ENCODE measurements around the gene SLFN14. TPM values are rescaled to one million over a fixed set of nuclear protein-coding genes. Genes with fewer than 3 reads are reported as not detected.
"Not testable (repeated sequence)": the region's sequence is repeated elsewhere in the genome, so short reads cannot be mapped to it uniquely, and the experiment has no call there.

The SLFN14 gene
- polyA plus RNA-seq, 2 of the 4 experiments (the other 2 are of a cell fraction), result not detected

GRCh38 chr17:35568561-35568960 is 7.9 kb upstream of the SLFN14 start:
- peaks cover 18% of the 10 kb centered on the region for H3K4me1 ChIP-seq
- POLR2A ChIA-PET, result interaction anchor here (0.5 to 2.8 kb wide), 11 partner anchors 8 to 425 kb away, joined by 3 to 31 read pairs (median 4); partner anchors contain the start of genes AP2B1 and PEX12
- TF ChIP-seq CEBPB (IDR thresholded peaks at IDR 0.05), result 0 out of 4 replicates have a peak, but pooled peaks of 1 of the 2 experiments have one; percentile 29
- no peak for TF ChIP-seq FOSL2 (IDR thresholded peaks at IDR 0.05)
- no peak for TF ChIP-seq FOSL2 (CRISPR knock-in tag; IDR thresholded peaks at IDR 0.05)
- 0 out of 2 replicates have a peak, but pooled peaks have one; percentile 39 for TF ChIP-seq MAX (IDR thresholded peaks at IDR 0.05)
- 0 out of 2 replicates have a peak, but pooled peaks have one; percentile 48 for TF ChIP-seq HOXA7 (CRISPR knock-in tag; IDR thresholded peaks at IDR 0.05)
- no peak for TF ChIP-seq TFCP2L1 (CRISPR knock-in tag; IDR thresholded peaks at IDR 0.05)
- CTCF ChIA-PET, result interaction anchor here (1.0 to 4.0 kb wide), 4 partner anchors 10 to 179 kb away, joined by 3 to 14 read pairs (median 8); partner anchors contain the start of gene PEX12
- H3K4me2 ChIP-seq, result peak overlapping the region; percentile 72
- H3K27ac ChIP-seq, result peak overlapping the region; percentile 74 to 81
- no peaks in the 10 kb centered on the region for H3K9me3 ChIP-seq
- peak overlapping the region; percentile 71 for H3K4me3 ChIP-seq
- ATAC-seq (peak; percentile 78 to 85), FAIRE-seq (peak; percentile 36), DNase-seq (ENCODE audit: low read depth in 1 of 2, low spot score in 1 of 2) (peak; percentile 54 to 60)
- 14% methylated on average over 15 of the region's 15 CpGs for WGBS (ENCODE audit: missing lambda C conversion rate)

- no peak for TF ChIP-seq KDM5A (IDR thresholded peaks at IDR 0.05)
- no peak for FAIRE-seq
- H3K4me2 ChIP-seq, result peak overlapping the region; percentile 73
- peak overlapping the region; percentile 71 for H3K4me3 ChIP-seq
- no peak for DNase-seq (ENCODE audit: low read depth in 1 of 2, low spot score in 1 of 2)
- H3K9me3 ChIP-seq, result no peaks in the 10 kb centered on the region
- peaks cover 18% of the 10 kb centered on the region for H3K4me1 ChIP-seq
- ChIA-PET CTCF (interaction anchor here (1.0 to 4.0 kb wide), 2 partner anchors 28 to 181 kb away, joined by 4 to 14 read pairs; no protein-coding TSS in a partner anchor), POLR2A (interaction anchor here (1.0 to 2.8 kb wide), 4 partner anchors 12 to 36 kb away, joined by 3 to 31 read pairs (median 5); partner anchors contain the start of genes AP2B1 and PEX12)
- ATAC-seq, result no peak
- 87% methylated on average over 11 of the region's 11 CpGs for WGBS (ENCODE audit: missing lambda C conversion rate)
- H3K27ac ChIP-seq, result peak overlapping the region; percentile 78 to 81; a peak in 5 of 6 replicates
Observed at GRCh38 chr17:35566968-35567367, 6.3 kb upstream of the SLFN14 start.

DNA sequence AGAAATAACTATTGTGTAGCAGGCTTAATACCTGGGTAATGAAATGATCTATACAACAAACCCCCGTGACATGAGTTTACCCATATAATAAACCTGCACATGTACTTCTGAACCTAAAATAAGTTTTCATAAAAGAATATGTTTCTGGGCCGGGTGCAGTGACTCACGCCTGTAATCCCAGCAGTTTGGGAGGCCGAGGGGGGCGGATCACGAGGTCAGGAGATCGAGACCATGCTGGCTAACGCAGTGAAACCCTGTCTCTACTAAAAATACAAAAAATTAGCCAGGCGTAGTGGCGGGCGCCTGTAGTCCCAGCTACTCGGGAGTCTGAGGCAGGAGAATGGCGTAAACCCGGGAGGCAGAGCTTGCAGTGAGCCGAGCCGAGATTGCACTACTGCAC is 2.6 kb upstream of the SLFN14 start:
- POLR2A ChIA-PET; H3K4me1 ChIP-seq; H3K4me2 ChIP-seq; H3K27ac ChIP-seq; H3K9me3 ChIP-seq; FAIRE-seq; H3K4me3 ChIP-seq; ATAC-seq; DNase-seq (ENCODE audit: low read depth in 1 of 2, low spot score in 1 of 2): not testable (repeated sequence)
- CTCF ChIA-PET, result interaction anchor here (0.7 to 1.6 kb wide), 4 partner anchors 10 to 430 kb away, joined by 3 to 5 read pairs (median 4); no protein-coding TSS in a partner anchor
- 74% methylated on average over 16 of the region's 16 CpGs for WGBS (ENCODE audit: missing lambda C conversion rate)

DNA sequence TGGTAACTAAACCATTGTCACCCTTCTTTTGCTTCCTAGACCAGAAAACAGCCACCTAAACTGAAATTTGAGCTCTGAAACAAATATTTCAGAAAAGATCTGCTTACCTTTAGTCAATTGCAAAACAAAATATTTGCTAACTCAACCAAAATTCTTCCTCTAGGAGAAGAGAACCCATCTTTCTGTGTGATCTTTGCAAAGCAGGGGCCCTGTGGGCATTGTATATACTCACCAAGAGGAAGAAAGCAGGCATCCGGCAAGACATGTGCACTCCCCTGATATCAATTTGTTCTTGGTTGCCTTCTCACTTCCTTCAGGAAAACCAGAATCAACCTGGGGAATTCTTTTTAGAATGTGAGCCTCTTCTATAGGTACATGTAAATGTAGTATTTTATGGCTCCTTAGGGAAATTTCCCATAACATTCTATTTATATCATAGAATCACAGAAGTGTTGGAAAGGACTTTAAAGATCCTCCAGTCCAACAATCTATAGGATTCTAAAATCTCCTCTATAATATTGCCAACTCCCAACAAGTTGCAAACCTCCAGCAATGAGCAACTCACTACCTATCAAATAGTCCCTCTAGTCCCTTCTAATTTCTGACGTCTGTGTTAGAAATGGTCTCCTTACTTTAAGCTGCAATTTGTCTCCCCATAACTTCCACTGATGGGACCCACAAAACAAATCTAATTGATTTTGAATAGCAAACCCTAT is 966 bp downstream of the SLFN14 start:
- ChIA-PET CTCF (interaction anchor here (0.6 to 2.7 kb wide), 2 partner anchors 21 to 568 kb away, joined by 3 to 11 read pairs; partner anchors contain the start of gene SLFN12L), POLR2A (no interaction called here)
- no peaks in the 10 kb centered on the region for H3K4me1 ChIP-seq
- no peak for FAIRE-seq
- H3K9me3 ChIP-seq, result no peaks in the 10 kb centered on the region
- TF ChIP-seq MAFK (IDR thresholded peaks at IDR 0.05; ENCODE audit: partially characterized antibody) (peak; percentile 16), CBX8 (IDR thresholded peaks at IDR 0.05) (no peak)
- ATAC-seq, result no peak
- no peak overlapping the region for H3K4me3 ChIP-seq
- H3K27ac ChIP-seq, result no peak overlapping the region
- 74% methylated on average over 2 of the region's 2 CpGs for WGBS (ENCODE audit: missing lambda C conversion rate)
- no peak overlapping the region for H3K4me2 ChIP-seq
- no peak for DNase-seq (ENCODE audit: low read depth in 1 of 2, low spot score in 1 of 2)

DNA sequence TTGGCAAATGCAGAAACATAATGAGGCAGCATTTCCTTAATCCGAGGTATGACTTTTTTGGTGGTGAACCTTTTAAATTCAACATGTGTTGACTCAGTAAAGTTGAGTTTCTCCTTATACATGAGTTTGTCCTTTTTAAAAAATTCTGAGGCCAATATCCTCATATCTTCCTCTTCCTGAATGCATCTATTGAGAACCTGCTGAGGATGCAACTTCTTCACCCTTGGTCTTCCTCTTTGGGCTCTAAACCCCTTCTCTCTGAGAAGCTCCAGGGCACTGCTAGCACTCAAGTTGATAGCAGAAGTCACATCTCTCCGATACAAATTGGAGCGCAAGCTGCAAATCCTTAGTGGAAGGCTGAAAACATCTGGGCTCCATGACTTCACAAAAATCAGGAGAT is 3.3 kb downstream of the SLFN14 start:
- TF ChIP-seq HMGXB4 (CRISPR knock-in tag; IDR thresholded peaks at IDR 0.05; ENCODE audit: borderline replicate concordance), result no peak
- no peak for TF ChIP-seq MAX (IDR thresholded peaks at IDR 0.05)
- TF ChIP-seq CEBPB (IDR thresholded peaks at IDR 0.05), result no peak
- TF ChIP-seq SMC3 (IDR thresholded peaks at IDR 0.05), result no peak
- TF ChIP-seq HDAC2 (IDR thresholded peaks at IDR 0.05), result no peak
- TF ChIP-seq POLR2A (IDR thresholded peaks at IDR 0.05; ENCODE audit: low read length), result no peak
- no peak for TF ChIP-seq GATA3 (IDR thresholded peaks at IDR 0.05; ENCODE audit: borderline replicate concordance)
- TF ChIP-seq MAFK (IDR thresholded peaks at IDR 0.05; ENCODE audit: partially characterized antibody), result peak; percentile 4
- ChIA-PET POLR2A (interaction anchor here (1.5 kb wide), 1 partner anchor 11 kb away, joined by 5 read pairs; no protein-coding TSS in a partner anchor), CTCF (interaction anchor here (4.0 kb wide), 1 partner anchor 191 kb away, joined by 30 read pairs; no protein-coding TSS in a partner anchor)
- no peak for FAIRE-seq
- H3K27ac ChIP-seq, result no peak overlapping the region
- no peaks in the 10 kb centered on the region for H3K9me3 ChIP-seq
- 64% methylated on average over 3 of the region's 3 CpGs for WGBS (ENCODE audit: missing lambda C conversion rate)
- H3K4me2 ChIP-seq, result no peak overlapping the region
- ATAC-seq, result no peak
- DNase-seq (ENCODE audit: low read depth in 1 of 2, low spot score in 1 of 2), result no peak
- H3K4me1 ChIP-seq, result no peaks in the 10 kb centered on the region
- no peak overlapping the region for H3K4me3 ChIP-seq
